A549 treated with Hydrocortisone at 1 μM for 4 hours (cell line): ENCODE data around the gene OR14I1. TPM values are rescaled to one million over a fixed set of nuclear protein-coding genes. Genes with fewer than 3 reads are reported as not detected.

Experiments used
- total RNA-seq: library from RNA; stranded (reverse); fragments of 200-300 nt; extraction: Qiagen RNA extraction; gene quantifications from 5 replicates; pipeline ENCODE4 v1.2.3, GENCODE V29; 2022

The OR14I1 gene
- not detected in 5 replicates for total RNA-seq

GRCh38 chr1:248702714-248703113 is at the start of gene OR14I1:
Gene OR14I1 (minus strand): TSS chr1:248702766.

GRCh38 chr1:248655354-248655753 is 47.2 kb downstream of the OR14I1 start, which contains the start of gene OR2T27:
Gene OR2T27 (minus strand): TSS chr1:248655528. CDS start chr1:248650884, 4,644 bp downstream.

Other genes with a start within 250 kb of the OR14I1 start
- gene OR2T3, start 229.4 kb downstream of the OR14I1 start, total RNA-seq, result not detected in 5 replicates
- not detected in 5 replicates for gene OR2T5, start 214.2 kb downstream of the OR14I1 start, total RNA-seq
- gene OR2G6, start 194.7 kb downstream of the OR14I1 start, total RNA-seq, result not detected in 5 replicates
- not detected in 5 replicates for gene OR2T29, start 140.0 kb downstream of the OR14I1 start, total RNA-seq
- not detected in 5 replicates for gene OR2T34, start 128.0 kb downstream of the OR14I1 start, total RNA-seq
- gene OR2T10, start 105.1 kb downstream of the OR14I1 start, total RNA-seq, result not detected in 5 replicates
- not detected in 5 replicates for gene OR2T11, start 67.7 kb downstream of the OR14I1 start, total RNA-seq
- gene OR2T35, start 57.5 kb downstream of the OR14I1 start, total RNA-seq, result not detected in 5 replicates
- not detected in 5 replicates for gene OR2T27, start 47.2 kb downstream of the OR14I1 start, total RNA-seq
- 0.10 to 0.20 TPM (median 0.16 TPM) in 4 of 5 replicates, not detected in the other for gene LYPD8, start 53.0 kb upstream of the OR14I1 start, total RNA-seq
- 21.6 to 26.7 TPM (median 22.8 TPM) in 5 replicates for gene SH3BP5L, start 123.1 kb upstream of the OR14I1 start, total RNA-seq
- 16.0 to 20.9 TPM (median 18.9 TPM) in 5 replicates for gene ZNF672, start 135.5 kb upstream of the OR14I1 start, total RNA-seq
- 14.4 to 22.2 TPM (median 20.7 TPM) in 5 replicates for gene ZNF692, start 156.3 kb upstream of the OR14I1 start, total RNA-seq
- 2.6 to 4.2 TPM (median 3.4 TPM) in 5 replicates for gene PGBD2, start 203.5 kb upstream of the OR14I1 start, total RNA-seq